Coronary artery (tissue), 2 donors: Measurements from ENCODE around the gene ANXA10.
A peak's percentile ranks its signal among the peaks of the same experiment; 100 is the strongest.

Experiments
- DNase-seq: peaks from one replicate; pipeline ENCODE4 v3.0.0-alpha.2; 2017; ENCODE audit warnings: low spot score
- H3K27ac ChIP-seq, 2 donors: fragments of 200-600 bp; sonication (generic); one replicate each; pipeline ENCODE4 v1.5.1; 2016 to 2019
- H3K4me3 ChIP-seq: fragments of 200-600 bp; sonication (generic); 2 replicates; pipeline ENCODE4 v1.5.1; 2016; ENCODE audit warnings: mild to moderate bottlenecking, moderate library complexity
- CTCF ChIP-seq: fragments of 200-600 bp; sonication (generic); IDR thresholded peaks from one replicate; pipeline ENCODE4 v1.5.1; 2019; ENCODE audit warnings: antibody characterized with exemption

ANXA10 gene

DNA sequence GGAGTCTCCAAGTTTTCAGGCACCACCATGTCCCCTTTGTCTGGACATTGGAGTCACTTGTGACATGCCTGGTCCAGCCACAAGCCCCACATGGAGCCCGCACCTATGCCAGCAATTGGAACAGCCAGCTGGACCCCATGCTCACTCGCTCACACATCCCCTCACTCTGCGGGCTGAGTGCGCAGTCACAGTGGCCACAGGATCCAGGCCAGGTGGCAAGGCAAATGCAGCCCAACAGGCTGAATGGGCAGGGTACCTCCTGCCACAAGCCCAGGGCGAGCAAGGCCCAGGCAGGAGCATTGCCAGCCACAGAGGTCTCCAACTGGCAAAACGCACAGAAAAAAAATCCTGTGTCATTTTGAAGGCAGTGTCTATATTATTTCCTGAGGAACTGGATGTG is 82.0 kb downstream of the ANXA10 start:
- TF ChIP-seq CTCF: no peak
- no peak for DNase-seq
- Histone ChIP-seq H3K4me3 (no peak overlapping the region), H3K27ac (no peak overlapping the region)

GRCh38 chr4:168177546-168178149 is 85.3 kb downstream of the ANXA10 start:
- Histone ChIP-seq H3K4me3 (no peak overlapping the region), H3K27ac (no peak overlapping the region)
- DNase-seq: no peak
- TF ChIP-seq CTCF: no peak

DNA sequence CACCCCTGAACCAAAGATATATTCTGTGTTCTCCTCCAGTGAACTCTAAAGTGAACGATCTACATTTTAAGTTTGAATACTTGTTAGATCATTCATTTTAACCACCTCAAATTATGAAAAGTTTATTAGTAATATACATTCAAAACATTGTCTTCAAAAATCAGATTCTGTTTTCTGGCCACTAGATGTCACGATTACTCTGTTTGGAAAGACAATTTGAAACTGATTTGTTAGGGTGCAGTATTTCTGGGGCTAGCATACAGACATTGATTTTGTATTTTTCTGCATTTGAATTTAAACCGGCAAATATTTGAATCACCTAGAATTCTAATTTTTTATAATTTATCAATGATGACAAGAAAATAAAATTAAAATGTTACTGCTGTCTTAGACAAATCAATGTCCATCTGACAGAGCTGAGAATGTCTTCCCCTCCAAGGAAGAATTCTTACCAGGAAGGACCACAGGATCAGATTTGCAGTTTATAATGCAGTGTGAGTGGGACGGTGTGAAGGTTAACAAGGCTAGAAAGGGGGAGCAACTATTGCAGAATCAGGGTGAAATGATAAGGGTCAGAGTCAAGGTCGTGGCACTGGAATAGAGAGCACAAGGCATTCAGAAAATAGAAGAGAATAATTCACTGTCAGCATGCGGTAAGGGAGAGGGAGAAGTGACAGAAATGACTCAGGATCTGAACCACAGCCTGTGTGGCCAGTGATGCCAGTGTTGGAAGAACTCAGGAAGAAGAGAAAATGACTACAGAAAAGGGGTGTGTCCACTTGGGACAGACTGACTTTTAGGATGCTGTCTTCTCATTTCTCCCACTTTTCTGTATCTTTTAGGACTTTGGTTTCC is 91.6 kb downstream of the ANXA10 start:
- no peak overlapping the region for H3K27ac ChIP-seq
- no peak overlapping the region for H3K4me3 ChIP-seq
- DNase-seq: no peak
- peak; percentile 47 for TF ChIP-seq CTCF

GRCh38 chr4:168188754-168189153 is 96.4 kb downstream of the ANXA10 start:
- no peak overlapping the region for H3K27ac ChIP-seq
- DNase-seq: no peak
- no peak for TF ChIP-seq CTCF
- H3K4me3 ChIP-seq: no peak overlapping the region

- no peak overlapping the region for H3K27ac ChIP-seq
- no peak overlapping the region for H3K4me3 ChIP-seq
- DNase-seq: no peak
Observed at GRCh38 chr4:168197926-168198325, 105.6 kb downstream of the ANXA10 start.

GRCh38 chr4:168199260-168199957 is 107.1 kb downstream of the ANXA10 start:
- no peak overlapping the region for H3K4me3 ChIP-seq
- H3K27ac ChIP-seq: no peak overlapping the region
- no peak for TF ChIP-seq CTCF
- DNase-seq: no peak

More at GRCh38 chr4:168197926-168198325, 105.6 kb downstream of the ANXA10 start:
- TF ChIP-seq CTCF: no peak
